H1 (cell line): Measurements from ENCODE around the gene GAS7.

Experiments
- BRCA1 ChIP-seq: IDR thresholded peaks from 2 replicates; pipeline ENCODE4 v1.6.1; 2012; ENCODE audit warnings: low read depth, low read length, improper control_type of control experiment
- CHD1 ChIP-seq: IDR thresholded peaks from 2 replicates; pipeline ENCODE4 v1.6.1; 2012; ENCODE audit warnings: low read depth, low read length, improper control_type of control experiment
- CTCF ChIP-seq, 3 experiments: IDR thresholded peaks; 1 replicate in 2 of 3; 2 replicates in 1 of 3; pipeline versions ENCODE4 v1.5.1 to v1.6.1; 2011; ENCODE audit warnings: low read length in 3 of 3, mild to moderate bottlenecking in 3 of 3, inconsistent platforms in 2 of 3, low read depth in 1 of 3, moderate library complexity in 1 of 3; ENCODE audit not compliant: insufficient read depth in 1 of 3; ENCODE audit errors: control extremely low read depth in 1 of 3
- EZH2 ChIP-seq: fragments of 200-600 bp; sonication (generic); IDR thresholded peaks from 2 replicates; pipeline ENCODE4 v1.7.1; 2012; ENCODE audit warnings: low read depth, mild to moderate bottlenecking, moderate library complexity, low read length, inconsistent platforms; ENCODE audit not compliant: severe bottlenecking
- JUND ChIP-seq: IDR thresholded peaks from 2 replicates; pipeline ENCODE4 v1.6.1; 2011; ENCODE audit warnings: mild to moderate bottlenecking, improper control_type of control experiment, low read length
- KDM5A ChIP-seq: fragments of 200-600 bp; IDR thresholded peaks from 2 replicates; pipeline ENCODE4 v1.7.1; 2012; ENCODE audit warnings: mild to moderate bottlenecking, low read length, inconsistent platforms, mixed read lengths
- POLR2AphosphoS5 ChIP-seq: IDR thresholded peaks from 2 replicates; pipeline ENCODE4 v1.6.1; 2011; ENCODE audit warnings: low read depth, low read length
- RFX5 ChIP-seq: IDR thresholded peaks from 2 replicates; pipeline ENCODE4 v1.6.1; 2011; ENCODE audit warnings: low read depth, low read length, improper control_type of control experiment, borderline replicate concordance
- SP2 ChIP-seq: IDR thresholded peaks from 2 replicates; pipeline ENCODE4 v1.6.1; 2012; ENCODE audit warnings: mild to moderate bottlenecking, low read length, inconsistent platforms
- SRF ChIP-seq: IDR thresholded peaks from 2 replicates; pipeline ENCODE4 v1.6.1; 2011; ENCODE audit warnings: mild to moderate bottlenecking, low read depth, low read length, moderate library complexity
- YY1 ChIP-seq: IDR thresholded peaks from 2 replicates; pipeline ENCODE4 v1.6.1; 2011; ENCODE audit warnings: low read depth, mild to moderate bottlenecking, low read length
- TF ChIP-seq, protein P1 (sequence below): fragments of 300-600 bp; sonication (generic); IDR thresholded peaks from 2 replicates; pipeline ENCODE4 v1.7.1; 2012; ENCODE audit warnings: low read length, moderate library complexity, mild to moderate bottlenecking, inconsistent platforms; ENCODE audit not compliant: insufficient replicate concordance
- TF ChIP-seq, protein P2 (sequence below): IDR thresholded peaks from 2 replicates; pipeline ENCODE4 v1.6.1; 2011; ENCODE audit warnings: low read depth, mild to moderate bottlenecking, low read length; ENCODE audit not compliant: insufficient read depth

- TF ChIP-seq BRCA1 (no peak), CTCF (IDR thresholded peaks at IDR 0.05; ENCODE audit: control extremely low read depth in 1 of 3, insufficient read depth in 1 of 3, low read depth in 1 of 3, low read length in 3 of 3) (peak; percentile 69 to 90 (median 86)), POLR2AphosphoS5 (no peak), EZH2 (no peak), SP2 (no peak), CHD1 (no peak), KDM5A (no peak), SRF (no peak), JUND (no peak), RFX5 (no peak), YY1 (no peak)
- TF ChIP-seq, protein P1, sequence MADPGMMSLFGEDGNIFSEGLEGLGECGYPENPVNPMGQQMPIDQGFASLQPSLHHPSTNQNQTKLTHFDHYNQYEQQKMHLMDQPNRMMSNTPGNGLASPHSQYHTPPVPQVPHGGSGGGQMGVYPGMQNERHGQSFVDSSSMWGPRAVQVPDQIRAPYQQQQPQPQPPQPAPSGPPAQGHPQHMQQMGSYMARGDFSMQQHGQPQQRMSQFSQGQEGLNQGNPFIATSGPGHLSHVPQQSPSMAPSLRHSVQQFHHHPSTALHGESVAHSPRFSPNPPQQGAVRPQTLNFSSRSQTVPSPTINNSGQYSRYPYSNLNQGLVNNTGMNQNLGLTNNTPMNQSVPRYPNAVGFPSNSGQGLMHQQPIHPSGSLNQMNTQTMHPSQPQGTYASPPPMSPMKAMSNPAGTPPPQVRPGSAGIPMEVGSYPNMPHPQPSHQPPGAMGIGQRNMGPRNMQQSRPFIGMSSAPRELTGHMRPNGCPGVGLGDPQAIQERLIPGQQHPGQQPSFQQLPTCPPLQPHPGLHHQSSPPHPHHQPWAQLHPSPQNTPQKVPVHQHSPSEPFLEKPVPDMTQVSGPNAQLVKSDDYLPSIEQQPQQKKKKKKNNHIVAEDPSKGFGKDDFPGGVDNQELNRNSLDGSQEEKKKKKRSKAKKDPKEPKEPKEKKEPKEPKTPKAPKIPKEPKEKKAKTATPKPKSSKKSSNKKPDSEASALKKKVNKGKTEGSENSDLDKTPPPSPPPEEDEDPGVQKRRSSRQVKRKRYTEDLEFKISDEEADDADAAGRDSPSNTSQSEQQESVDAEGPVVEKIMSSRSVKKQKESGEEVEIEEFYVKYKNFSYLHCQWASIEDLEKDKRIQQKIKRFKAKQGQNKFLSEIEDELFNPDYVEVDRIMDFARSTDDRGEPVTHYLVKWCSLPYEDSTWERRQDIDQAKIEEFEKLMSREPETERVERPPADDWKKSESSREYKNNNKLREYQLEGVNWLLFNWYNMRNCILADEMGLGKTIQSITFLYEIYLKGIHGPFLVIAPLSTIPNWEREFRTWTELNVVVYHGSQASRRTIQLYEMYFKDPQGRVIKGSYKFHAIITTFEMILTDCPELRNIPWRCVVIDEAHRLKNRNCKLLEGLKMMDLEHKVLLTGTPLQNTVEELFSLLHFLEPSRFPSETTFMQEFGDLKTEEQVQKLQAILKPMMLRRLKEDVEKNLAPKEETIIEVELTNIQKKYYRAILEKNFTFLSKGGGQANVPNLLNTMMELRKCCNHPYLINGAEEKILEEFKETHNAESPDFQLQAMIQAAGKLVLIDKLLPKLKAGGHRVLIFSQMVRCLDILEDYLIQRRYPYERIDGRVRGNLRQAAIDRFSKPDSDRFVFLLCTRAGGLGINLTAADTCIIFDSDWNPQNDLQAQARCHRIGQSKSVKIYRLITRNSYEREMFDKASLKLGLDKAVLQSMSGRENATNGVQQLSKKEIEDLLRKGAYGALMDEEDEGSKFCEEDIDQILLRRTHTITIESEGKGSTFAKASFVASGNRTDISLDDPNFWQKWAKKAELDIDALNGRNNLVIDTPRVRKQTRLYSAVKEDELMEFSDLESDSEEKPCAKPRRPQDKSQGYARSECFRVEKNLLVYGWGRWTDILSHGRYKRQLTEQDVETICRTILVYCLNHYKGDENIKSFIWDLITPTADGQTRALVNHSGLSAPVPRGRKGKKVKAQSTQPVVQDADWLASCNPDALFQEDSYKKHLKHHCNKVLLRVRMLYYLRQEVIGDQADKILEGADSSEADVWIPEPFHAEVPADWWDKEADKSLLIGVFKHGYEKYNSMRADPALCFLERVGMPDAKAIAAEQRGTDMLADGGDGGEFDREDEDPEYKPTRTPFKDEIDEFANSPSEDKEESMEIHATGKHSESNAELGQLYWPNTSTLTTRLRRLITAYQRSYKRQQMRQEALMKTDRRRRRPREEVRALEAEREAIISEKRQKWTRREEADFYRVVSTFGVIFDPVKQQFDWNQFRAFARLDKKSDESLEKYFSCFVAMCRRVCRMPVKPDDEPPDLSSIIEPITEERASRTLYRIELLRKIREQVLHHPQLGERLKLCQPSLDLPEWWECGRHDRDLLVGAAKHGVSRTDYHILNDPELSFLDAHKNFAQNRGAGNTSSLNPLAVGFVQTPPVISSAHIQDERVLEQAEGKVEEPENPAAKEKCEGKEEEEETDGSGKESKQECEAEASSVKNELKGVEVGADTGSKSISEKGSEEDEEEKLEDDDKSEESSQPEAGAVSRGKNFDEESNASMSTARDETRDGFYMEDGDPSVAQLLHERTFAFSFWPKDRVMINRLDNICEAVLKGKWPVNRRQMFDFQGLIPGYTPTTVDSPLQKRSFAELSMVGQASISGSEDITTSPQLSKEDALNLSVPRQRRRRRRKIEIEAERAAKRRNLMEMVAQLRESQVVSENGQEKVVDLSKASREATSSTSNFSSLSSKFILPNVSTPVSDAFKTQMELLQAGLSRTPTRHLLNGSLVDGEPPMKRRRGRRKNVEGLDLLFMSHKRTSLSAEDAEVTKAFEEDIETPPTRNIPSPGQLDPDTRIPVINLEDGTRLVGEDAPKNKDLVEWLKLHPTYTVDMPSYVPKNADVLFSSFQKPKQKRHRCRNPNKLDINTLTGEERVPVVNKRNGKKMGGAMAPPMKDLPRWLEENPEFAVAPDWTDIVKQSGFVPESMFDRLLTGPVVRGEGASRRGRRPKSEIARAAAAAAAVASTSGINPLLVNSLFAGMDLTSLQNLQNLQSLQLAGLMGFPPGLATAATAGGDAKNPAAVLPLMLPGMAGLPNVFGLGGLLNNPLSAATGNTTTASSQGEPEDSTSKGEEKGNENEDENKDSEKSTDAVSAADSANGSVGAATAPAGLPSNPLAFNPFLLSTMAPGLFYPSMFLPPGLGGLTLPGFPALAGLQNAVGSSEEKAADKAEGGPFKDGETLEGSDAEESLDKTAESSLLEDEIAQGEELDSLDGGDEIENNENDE = no peak
- TF ChIP-seq, protein P2, sequence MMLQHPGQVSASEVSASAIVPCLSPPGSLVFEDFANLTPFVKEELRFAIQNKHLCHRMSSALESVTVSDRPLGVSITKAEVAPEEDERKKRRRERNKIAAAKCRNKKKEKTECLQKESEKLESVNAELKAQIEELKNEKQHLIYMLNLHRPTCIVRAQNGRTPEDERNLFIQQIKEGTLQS = no peak
Observed at GRCh38 chr17:9905902-9906301, 292.5 kb downstream of the GAS7 start.
